ENCODE data around the gene TENT4A.

GRCh38 chr5:6676702-6677101 lies 36.5 kb upstream of the TENT4A start:
- TF ChIP-seq CTCF (conservative IDR thresholded peaks at IDR 0.05; ENCODE audit: low read depth, low read length) (no peak), EZH2 (IDR thresholded peaks at IDR 0.05; ENCODE audit: borderline replicate concordance, low read depth, low read length, poor library complexity, severe bottlenecking) (no peak)
